GM12873 (cell line): ENCODE data around the gene ANGPTL2.

ENCODE experiments used
- TF ChIP-seq, protein P1 (sequence below): IDR thresholded peaks from 2 replicates; pipeline ENCODE4 v1.5.1; 2012; ENCODE audit warnings: low read depth, mild to moderate bottlenecking, moderate library complexity, low read length, control low read depth; ENCODE audit not compliant: insufficient read depth; ENCODE audit errors: missing control alignments

Gene ANGPTL2

DNA sequence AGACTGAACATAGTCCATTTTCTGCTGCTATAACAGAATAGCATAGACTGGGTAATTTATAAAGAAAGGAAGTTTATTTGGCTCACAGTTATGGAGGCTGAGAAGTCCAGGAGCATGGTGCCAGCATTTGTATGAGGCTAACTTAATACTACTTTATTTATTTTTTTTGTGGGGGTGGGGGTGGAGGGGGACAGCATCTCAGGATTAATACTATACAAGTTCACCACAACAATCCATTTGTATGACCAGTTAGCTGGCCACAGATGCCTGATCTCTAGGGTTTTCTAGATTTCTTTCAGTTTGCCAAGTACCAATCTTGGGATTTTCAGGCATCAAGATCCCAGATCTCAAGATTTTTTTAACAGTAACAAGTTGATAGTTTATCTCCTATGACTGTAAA is 20.3 kb downstream of the ANGPTL2 start:
- TF ChIP-seq, protein P1, sequence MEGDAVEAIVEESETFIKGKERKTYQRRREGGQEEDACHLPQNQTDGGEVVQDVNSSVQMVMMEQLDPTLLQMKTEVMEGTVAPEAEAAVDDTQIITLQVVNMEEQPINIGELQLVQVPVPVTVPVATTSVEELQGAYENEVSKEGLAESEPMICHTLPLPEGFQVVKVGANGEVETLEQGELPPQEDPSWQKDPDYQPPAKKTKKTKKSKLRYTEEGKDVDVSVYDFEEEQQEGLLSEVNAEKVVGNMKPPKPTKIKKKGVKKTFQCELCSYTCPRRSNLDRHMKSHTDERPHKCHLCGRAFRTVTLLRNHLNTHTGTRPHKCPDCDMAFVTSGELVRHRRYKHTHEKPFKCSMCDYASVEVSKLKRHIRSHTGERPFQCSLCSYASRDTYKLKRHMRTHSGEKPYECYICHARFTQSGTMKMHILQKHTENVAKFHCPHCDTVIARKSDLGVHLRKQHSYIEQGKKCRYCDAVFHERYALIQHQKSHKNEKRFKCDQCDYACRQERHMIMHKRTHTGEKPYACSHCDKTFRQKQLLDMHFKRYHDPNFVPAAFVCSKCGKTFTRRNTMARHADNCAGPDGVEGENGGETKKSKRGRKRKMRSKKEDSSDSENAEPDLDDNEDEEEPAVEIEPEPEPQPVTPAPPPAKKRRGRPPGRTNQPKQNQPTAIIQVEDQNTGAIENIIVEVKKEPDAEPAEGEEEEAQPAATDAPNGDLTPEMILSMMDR, result no peak

DNA sequence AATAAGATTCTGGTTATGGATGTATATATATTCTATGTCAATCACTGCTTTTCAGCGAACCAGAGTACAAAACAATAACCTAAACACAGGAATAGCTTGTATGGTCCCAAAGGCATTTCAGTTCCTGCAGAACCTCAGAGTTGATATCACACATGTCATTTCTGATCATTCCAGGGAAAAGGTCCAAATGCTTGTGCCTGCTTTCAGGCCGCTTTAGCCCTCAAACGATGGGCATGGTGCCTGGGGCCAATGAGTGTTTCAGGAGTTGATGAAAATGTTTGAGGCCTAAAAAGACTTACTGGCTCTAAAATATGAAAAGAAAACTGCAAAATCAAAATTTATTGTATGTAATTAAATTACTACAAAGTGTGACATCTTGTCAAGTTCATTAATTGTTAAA is 22.8 kb downstream of the ANGPTL2 start:
- TF ChIP-seq, protein P1, result no peak

DNA sequence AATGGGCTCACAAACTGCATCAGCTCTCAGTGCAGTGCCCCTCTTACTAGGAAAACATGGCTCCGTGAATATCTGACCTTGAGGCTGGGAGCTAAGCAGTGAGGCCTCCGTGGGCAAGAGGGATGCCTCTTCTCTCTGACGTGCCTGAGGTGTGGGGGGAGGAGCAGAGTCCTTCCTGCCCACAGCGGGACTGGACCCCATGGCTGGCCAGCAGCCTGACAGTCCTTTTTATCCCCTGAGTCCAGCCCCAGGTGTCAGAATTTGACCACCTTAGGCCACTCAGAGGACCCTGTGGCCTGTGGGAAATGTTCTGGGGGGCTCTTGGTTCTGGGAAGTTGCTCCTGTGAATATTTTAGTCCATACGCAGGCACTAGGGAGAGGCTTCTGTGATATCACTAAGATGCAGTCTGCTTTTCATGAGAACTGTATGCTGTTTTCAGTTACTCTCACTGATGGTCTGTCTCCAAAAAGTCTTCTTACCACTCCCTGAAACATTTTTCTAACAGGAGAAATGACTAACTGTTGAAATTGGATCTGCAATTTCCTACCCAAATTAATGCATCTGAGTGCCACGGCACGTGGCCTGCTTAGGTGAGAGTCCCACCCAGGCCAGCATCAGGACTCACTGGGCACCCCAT is 23.4 kb downstream of the ANGPTL2 start:
- TF ChIP-seq, protein P1, result no peak

DNA sequence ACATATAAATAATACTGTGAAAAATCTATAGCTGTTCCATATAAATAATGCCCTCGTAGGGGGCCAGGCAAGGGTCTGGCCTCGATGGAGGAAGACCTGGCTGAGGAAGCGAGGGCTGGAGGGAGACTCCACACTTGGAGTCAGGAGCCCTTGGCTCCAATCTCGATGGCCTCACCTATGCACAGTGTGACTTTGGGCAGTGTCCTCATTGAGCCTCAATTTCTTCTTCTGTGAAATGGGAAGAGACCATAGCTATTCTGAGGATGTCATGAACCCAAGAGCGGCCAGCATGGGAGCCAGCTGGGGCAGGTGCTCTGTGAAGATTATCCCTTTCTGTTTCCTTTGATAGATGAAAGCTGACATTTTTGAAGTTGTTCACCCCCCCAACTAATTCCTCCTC is 24.8 kb downstream of the ANGPTL2 start:
- TF ChIP-seq, protein P1, result no peak

DNA sequence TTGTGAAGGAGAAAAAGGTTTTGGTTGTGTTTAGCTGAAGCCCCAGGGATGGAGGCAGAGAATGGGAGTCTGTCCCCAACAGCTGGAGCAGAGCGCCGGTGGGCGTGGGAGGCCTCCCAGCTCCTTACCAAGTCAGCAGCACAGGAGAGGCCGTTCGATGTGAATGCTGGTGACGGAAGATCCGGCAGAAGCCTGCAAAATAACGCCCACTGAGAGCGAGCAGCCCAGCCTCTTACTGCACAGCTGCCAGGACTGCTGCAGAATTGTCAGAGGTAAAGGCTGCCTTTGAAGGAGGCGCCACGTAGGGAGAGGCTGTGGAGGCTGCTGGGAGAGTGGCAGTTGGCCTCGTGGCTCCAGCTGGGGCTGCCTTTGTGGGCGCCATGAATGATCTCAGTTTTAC is 26.2 kb downstream of the ANGPTL2 start:
- TF ChIP-seq, protein P1, result no peak

DNA sequence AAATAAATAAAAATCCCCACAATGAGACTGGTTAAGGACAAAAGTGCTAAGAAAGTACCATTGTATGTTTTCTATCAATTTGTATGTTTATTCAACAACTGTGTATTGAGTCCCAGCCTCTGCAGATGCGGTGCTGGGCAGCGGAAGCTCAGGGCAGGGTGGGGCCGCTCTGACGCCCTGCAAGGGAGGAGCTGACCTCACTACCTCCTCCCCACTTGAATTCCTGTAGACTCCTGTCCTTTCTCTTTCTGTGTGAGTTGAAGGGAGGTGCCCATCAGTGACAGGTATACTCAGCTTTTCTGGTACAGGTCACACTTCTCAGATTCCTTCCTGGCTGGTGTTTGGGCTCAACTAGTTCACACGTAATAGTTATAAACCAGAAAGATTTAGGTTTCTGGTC is 27.0 kb downstream of the ANGPTL2 start:
- TF ChIP-seq, protein P1, result no peak

DNA sequence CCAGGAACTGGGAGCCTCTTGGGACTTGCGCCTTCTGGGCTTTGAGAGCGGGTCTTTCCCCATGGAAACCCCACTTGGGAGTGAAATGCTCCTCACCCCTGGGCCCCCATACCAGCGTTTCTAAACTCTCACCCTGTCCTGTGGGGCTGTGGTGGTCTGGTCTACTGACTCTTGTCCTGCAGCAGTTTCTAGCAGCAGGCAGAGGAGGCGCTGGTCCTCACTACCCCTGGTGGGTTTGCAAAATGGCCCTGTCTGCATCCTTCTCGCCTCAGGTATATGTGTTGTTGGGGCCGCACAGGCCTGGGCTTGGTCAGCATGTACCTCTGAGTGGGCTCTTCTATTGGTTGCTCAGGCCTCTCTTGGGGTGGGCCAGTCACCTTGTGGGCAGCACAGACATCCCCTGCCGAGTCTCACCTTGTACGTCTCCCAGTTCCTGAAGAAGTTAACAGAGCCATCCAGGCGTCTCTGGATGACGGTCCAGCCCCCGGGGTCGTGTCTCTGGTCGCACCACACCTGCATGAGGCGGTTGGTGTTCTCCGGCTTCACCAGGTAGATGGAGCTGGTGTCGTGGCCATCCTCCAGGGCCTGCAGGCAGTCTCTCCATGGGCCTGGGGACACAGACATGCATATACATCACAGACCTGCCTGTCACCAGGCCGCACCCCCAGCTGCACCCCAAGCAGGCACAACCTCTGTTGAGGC is 29.0 kb downstream of the ANGPTL2 start:
- TF ChIP-seq, protein P1, result peak; percentile 6
